Loucy (cell line): ENCODE data around the gene STIMATE.

Experiments used
- H2AFZ ChIP-seq: fragments of 200-600 bp; sonication (generic); 2 replicates; pipeline ENCODE4 v1.6.0; 2016; ENCODE audit warnings: antibody characterized with exemption, mild to moderate bottlenecking, low read length, moderate library complexity
- H3F3A ChIP-seq: fragments of 200-600 bp; 2 replicates; pipeline ENCODE4 v1.6.0; 2016; ENCODE audit warnings: antibody characterized with exemption, low read depth, mild to moderate bottlenecking
- H3K27me3 ChIP-seq: fragments of 200-600 bp; sonication (generic); 2 replicates; pipeline ENCODE4 v1.6.1; 2014; ENCODE audit warnings: low read length, mild to moderate bottlenecking; ENCODE audit not compliant: insufficient read depth, poor library complexity, severe bottlenecking
- H3K36me3 ChIP-seq: fragments of 200-600 bp; sonication (generic); 2 replicates; pipeline ENCODE4 v1.6.1; 2016; ENCODE audit warnings: low read length; ENCODE audit not compliant: insufficient read depth
- H3K4me1 ChIP-seq: fragments of 200-600 bp; sonication (generic); 2 replicates; pipeline ENCODE4 v1.5.1; 2014; ENCODE audit warnings: low read length, mild to moderate bottlenecking; ENCODE audit not compliant: insufficient read depth, poor library complexity, severe bottlenecking
- H3K4me2 ChIP-seq: fragments of 200-600 bp; sonication (generic); 2 replicates; pipeline ENCODE4 v1.6.0; 2014; ENCODE audit warnings: antibody characterized with exemption, low read length, low read depth, mild to moderate bottlenecking; ENCODE audit not compliant: poor library complexity, severe bottlenecking
- H3K4me3 ChIP-seq: fragments of 200-600 bp; sonication (generic); 2 replicates; pipeline ENCODE4 v1.5.1; 2014; ENCODE audit warnings: low read length, mild to moderate bottlenecking, mixed read lengths; ENCODE audit not compliant: poor library complexity, severe bottlenecking
- H3K79me2 ChIP-seq: fragments of 200-600 bp; sonication (generic); 2 replicates; pipeline ENCODE4 v1.6.1; 2014; ENCODE audit warnings: low read length; ENCODE audit not compliant: insufficient read depth
- H3K9ac ChIP-seq: fragments of 200-600 bp; sonication (generic); 2 replicates; pipeline ENCODE4 v1.6.0; 2014; ENCODE audit warnings: mild to moderate bottlenecking, low read depth, low read length, moderate library complexity; ENCODE audit not compliant: poor library complexity, severe bottlenecking
- H3K9me2 ChIP-seq: fragments of 200-600 bp; sonication (generic); replicated peaks from 2 replicates; pipeline ENCODE4 v1.6.1; 2016; ENCODE audit warnings: low read depth, low read length, mixed read lengths
- H3K9me3 ChIP-seq: fragments of 200-600 bp; sonication (generic); 2 replicates; pipeline ENCODE4 v1.6.1; 2014; ENCODE audit warnings: mild to moderate bottlenecking, antibody characterized with exemption, low read length, low read depth; ENCODE audit not compliant: insufficient read depth
- H4K20me1 ChIP-seq: fragments of 200-600 bp; sonication (generic); 2 replicates; pipeline ENCODE4 v1.6.0; 2014; ENCODE audit warnings: antibody characterized with exemption, low read length, mild to moderate bottlenecking; ENCODE audit not compliant: insufficient read depth, poor library complexity, severe bottlenecking
- CTCF ChIP-seq: fragments of 200-600 bp; sonication (generic); conservative IDR thresholded peaks from 2 replicates; pipeline ENCODE4 v1.5.1; 2014; ENCODE audit warnings: mild to moderate bottlenecking, antibody characterized with exemption, low read length
- EZH2phosphoT487 ChIP-seq: fragments of 200-600 bp; IDR thresholded peaks from 2 replicates; pipeline ENCODE4 v1.6.1; 2018; ENCODE audit warnings: antibody characterized with exemption, mild to moderate bottlenecking, moderate library complexity, borderline replicate concordance

STIMATE gene

GRCh38 chr3:52874864-52875587 lies 22.3 kb downstream of the STIMATE start:
- Histone ChIP-seq H3F3A (no peaks in the 10 kb centered on the region), H3K4me3 (no peak overlapping the region), H3K9ac (no peak overlapping the region), H3K4me1 (peaks cover 6% of the 10 kb centered on the region), H3K79me2 (no peaks in the 10 kb centered on the region), H3K9me3 (no peaks in the 10 kb centered on the region), H4K20me1 (no peaks in the 10 kb centered on the region), H3K27me3 (no peaks in the 10 kb centered on the region), H3K36me3 (peaks cover 5% of the 10 kb centered on the region; the same call in 1 of the 2 replicates), H3K4me2 (no peak overlapping the region), H3K9me2 (no peaks in the 10 kb centered on the region), H2AFZ (no peak overlapping the region)
- no peak for TF ChIP-seq EZH2phosphoT487

- Histone ChIP-seq H3K4me2 (no peak overlapping the region), H4K20me1 (no peaks in the 10 kb centered on the region)
Measured at GRCh38 chr3:52874160-52874701, 23.1 kb downstream of the STIMATE start.

GRCh38 chr3:52873433-52874159 lies 23.8 kb downstream of the STIMATE start:
- Histone ChIP-seq H3F3A (no peaks in the 10 kb centered on the region), H3K9me3 (no peaks in the 10 kb centered on the region), H3K4me2 (no peak overlapping the region), H3K9me2 (no peaks in the 10 kb centered on the region), H3K4me3 (no peak overlapping the region), H3K9ac (no peak overlapping the region), H3K79me2 (no peaks in the 10 kb centered on the region), H3K4me1 (peaks cover 6% of the 10 kb centered on the region), H3K27me3 (no peaks in the 10 kb centered on the region), H3K36me3 (no peaks in the 10 kb centered on the region), H4K20me1 (no peaks in the 10 kb centered on the region), H2AFZ (no peak overlapping the region)
- TF ChIP-seq CTCF, result no peak
- TF ChIP-seq EZH2phosphoT487, result no peak

More at GRCh38 chr3:52874160-52874701, 23.1 kb downstream of the STIMATE start:
- no peak overlapping the region for H3K9ac ChIP-seq
- TF ChIP-seq EZH2phosphoT487 (no peak), CTCF (no peak)
- H3K27me3 ChIP-seq, result no peaks in the 10 kb centered on the region
- H3K9me2 ChIP-seq, result no peaks in the 10 kb centered on the region
- H3K36me3 ChIP-seq, result peaks cover 4% of the 10 kb centered on the region; the same call in 1 of the 2 replicates
- no peaks in the 10 kb centered on the region for H3F3A ChIP-seq
- peaks cover 6% of the 10 kb centered on the region for H3K4me1 ChIP-seq
- H3K79me2 ChIP-seq, result no peaks in the 10 kb centered on the region
- no peak overlapping the region for H2AFZ ChIP-seq
- H3K4me3 ChIP-seq, result no peak overlapping the region
- H3K9me3 ChIP-seq, result no peaks in the 10 kb centered on the region
